ENCODE measurements around the gene TMEM37.

Gene TMEM37

DNA sequence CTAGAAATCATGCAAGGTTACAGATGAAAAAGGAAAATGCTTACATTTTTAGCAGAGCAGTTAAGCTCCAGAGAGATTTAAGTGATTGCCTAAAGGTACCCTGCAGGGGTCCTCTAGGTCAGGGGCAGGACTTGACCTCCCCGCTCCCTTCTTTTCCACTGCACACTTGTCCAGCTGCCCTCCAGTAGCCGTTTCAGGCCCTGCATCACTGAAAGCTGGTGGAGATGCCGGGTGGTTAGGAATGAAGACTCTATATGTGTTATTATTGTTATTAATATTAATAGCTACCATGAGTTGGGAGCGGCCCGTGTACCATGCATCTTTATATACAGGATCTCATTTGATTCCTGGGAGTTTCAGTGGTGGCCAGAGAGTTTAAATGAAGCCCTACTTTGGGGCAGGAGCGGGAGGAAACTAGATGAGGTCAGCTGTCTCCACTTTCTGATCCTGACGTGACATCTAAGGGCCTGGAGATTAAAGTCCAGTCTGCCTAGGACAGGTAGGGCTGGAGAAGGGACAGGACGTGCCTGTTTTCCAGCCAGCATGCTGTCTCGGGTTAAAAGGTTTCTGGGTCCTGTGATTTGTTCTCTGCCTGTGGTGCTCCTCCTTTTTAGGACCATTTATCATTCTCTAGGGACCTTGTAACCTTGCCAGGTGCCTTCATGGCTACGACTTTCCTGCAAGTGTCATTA, 2.1 kb downstream of the TMEM37 start:
- no peak for DNase-seq (ENCODE audit: low spot score)

DNA sequence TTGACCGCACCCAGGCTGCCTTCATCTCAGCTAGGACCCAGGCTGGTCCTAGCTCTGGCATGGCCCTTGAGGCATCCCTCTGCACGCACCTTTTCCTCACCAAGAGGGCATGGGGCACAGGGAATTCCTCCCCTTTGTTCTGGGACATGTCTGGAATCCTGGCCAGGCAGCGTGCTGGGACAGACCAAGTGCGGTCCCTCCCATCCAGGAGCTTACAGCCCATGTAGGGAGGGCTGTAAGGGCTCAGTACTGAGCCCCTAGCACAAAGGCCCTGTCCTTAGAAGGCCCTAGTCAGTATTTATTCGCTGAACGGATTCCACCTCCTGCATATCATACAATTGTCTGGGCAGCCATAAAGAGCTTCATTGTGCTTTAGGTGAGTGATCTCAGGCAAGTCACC, 3.0 kb downstream of the TMEM37 start:
- no peak for DNase-seq (ENCODE audit: low spot score)

DNA sequence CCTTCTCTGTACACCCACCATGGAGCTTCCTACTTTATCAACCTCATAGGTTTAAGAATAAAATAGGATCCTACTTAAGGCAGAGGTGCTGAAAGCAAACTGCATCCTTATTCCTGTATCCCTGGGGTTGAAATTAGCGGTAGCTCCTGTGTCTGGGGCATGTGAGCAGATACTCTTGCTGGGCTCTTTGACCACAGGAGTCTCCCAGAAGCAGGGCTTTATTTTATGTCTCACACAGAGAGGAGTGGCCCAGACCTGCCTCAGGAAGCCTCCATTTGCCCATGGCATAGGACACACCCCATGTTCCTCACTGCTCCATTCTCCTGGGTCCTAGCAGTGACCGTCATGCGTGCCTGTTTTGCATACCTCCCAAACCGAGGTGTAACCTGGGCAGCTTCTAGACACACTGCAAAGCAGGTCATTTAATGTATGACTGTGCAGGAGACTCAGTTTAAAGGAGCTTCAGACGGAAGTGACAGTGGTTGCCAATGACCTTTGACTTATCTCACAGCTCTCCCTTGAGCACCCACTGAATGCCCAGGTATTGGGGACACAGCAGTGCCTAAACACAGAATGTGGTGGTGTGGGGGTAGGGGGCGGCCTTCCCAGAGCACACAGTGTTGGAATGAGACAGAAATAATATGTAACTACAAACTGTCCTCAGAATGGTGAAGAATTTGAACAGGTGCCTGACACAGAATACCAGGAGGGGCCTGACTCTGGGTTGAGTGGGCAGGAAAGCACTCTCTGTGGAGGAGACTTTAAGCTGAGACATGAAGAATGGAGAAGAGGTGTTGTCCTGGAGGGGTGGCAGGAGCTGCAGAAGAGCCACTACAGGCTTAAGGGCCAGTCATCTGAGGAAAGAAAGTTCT, 3.7 kb downstream of the TMEM37 start:
- DNase-seq (ENCODE audit: low spot score) = no peak

- DNase-seq (ENCODE audit: low spot score) = no peak
Observed at GRCh38 chr2:119435953-119436297, 4.3 kb downstream of the TMEM37 start.

- no peak for DNase-seq (ENCODE audit: low spot score)
Observed at GRCh38 chr2:119436993-119437772, 5.5 kb downstream of the TMEM37 start.

DNA sequence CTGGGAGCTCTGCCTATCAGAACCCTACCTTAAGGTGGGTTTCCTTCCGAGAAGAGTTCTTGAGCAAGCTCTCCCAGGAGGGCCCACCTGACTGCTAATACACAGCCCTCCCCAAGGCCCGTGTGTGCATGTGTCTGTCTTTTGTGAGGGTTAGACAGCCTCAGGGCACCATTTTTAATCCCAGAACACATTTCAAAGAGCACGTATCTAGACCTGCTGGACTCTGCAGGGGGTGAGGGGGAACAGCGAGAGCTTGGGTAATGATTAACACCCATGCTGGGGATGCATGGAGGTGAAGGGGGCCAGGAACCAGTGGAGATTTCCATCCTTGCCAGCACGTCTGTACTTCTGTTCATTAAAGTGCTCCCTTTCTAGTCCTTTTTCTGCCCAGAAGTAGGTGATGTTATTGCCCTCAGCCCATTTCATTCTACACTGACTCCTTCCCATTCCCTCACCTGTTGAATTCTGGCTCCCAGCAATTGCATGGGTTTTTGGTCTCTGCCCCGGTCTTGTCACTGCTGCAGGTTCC, 6.5 kb downstream of the TMEM37 start:
- no peak for DNase-seq (ENCODE audit: low spot score)

DNA sequence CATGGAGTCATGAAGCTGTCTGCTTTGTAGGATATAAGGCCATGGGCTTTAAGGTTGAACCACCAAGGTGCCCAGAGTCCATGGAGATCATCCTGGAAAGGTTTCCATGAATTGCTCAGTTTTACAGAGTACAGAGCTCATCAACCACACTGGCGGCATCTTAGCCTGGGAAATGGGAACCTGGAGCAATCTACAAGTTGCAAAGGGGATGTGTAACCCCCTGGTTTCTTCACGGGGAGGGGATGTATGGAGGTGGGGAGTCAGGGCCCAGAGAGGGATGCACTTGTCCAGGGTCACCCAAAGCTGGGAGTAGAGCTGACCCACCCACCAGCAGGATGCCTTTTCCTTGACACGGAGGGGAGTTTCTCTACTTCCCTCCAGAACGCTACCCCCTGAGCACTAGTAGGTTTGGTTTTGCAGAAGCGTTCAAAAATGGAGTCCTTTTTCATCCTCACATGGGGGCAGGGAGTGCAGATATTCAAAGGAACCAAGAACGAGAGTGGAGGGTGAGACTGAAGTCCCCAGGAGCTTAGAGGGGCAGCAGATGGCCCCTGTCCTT, 7.2 kb downstream of the TMEM37 start:
- DNase-seq (ENCODE audit: low spot score) = no peak

DNA sequence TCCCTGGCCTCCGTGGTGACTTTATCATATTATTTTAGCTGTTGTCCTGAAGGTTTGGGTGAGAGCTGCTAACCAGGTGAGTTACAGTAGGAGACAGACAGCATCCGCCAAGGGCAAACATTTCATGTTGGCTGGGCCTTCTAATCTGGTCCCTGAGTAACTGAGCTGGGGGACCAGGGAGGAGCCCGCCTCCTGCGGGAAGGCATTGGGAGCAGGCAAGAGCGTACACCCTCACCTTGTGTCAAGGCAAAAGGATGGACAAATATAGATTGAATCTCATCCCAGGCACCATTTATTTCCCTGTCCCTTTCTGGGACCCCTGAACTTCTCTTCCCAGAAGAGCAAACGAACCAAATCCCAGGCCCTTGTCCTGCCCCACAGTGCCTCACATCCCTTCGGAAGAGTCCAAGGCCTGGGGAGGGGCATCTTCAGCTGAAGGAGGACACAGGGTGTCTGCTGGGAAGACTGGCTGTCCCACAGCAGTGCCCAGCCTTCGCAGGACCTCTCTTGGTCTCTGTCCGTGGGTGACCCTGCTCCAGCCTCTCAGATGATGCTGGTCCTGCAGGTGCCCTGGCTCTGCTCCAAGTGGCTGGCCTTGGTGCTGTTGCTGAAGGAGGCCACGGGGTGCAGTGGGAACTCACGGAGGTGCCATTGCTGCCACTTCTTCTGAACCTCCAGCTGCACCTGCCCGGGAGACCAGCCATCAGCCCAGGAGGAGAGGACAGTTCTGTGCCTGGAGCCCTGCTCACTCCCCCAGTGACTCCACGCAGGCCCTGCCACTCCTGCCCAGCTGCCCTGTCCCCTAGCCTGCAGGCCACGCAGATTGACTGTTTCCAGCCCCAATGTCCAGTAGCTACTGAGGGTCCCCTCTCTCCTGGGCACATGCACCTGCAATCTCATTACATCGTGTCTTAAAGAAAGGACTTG, 8.2 kb downstream of the TMEM37 start:
- no peak for DNase-seq (ENCODE audit: low spot score)

GRCh38 chr2:119440501-119440870, 8.8 kb downstream of the TMEM37 start:
- no peak for DNase-seq (ENCODE audit: low spot score)

DNA sequence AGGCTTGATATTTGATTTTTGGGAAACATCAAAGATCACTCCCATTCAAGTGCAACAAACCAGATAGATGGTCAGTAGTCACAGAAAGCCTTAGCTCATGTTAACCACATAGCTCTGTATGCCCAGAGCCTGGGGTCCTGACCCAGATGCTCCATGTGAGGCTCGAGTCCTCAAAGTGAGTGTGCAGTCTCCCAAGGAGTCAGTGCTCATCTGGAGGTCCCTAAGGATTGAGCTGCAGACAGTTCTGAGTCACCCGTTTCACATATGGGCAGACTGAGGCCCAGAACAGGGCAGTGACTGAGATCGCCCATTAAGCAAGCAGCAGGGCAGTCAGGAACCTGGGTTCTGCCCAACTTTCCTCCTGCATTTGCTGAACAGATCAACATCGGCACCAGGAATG, 9.2 kb downstream of the TMEM37 start:
- DNase-seq (ENCODE audit: low spot score) = no peak

DNA sequence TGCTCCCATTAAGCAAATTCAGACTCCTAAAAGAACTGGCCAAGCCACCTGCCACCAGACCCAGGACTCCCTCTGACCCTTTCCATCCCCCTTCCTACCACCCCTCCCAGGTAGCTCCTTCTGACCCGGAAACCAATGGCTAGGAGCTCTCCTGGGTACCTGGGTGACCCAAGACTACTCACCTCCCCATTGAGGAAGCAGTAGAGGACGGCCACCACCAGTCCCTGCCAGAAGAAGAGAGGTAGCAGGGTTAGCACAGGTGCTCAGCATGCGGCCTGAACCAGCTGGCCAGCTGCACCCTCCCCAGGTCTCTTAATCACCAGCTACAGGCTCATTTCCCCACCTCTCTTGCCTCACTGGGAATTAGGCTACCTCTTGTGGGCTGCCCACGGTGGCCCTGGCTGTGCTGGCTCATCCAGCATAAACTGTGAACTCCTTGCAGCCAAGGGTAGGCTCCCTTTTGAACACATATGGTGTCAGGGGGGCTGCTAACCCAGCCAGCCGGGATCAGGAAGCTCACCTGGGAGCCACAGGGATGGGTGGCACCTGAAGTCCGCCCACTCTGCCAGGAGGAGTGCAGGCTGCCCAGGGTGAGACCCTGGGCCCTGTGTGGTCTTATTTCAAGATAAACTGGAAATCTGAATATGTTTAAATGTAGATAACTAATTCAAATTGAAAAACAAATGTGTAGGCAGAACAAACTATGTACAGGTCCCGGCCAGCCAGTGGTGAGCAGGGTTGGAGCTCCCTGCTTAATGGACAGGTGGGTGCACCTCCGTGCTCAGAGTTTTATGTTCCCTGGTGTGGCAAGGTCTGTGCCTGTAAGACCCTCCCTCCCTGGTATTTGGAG, 9.9 kb downstream of the TMEM37 start:
- no peak for DNase-seq (ENCODE audit: low spot score)

GRCh38 chr2:119442226-119442619, 10.6 kb downstream of the TMEM37 start:
- no peak for DNase-seq (ENCODE audit: low spot score)

GRCh38 chr2:119442850-119443249, 11.2 kb downstream of the TMEM37 start:
- no peak for DNase-seq (ENCODE audit: low spot score)

DNA sequence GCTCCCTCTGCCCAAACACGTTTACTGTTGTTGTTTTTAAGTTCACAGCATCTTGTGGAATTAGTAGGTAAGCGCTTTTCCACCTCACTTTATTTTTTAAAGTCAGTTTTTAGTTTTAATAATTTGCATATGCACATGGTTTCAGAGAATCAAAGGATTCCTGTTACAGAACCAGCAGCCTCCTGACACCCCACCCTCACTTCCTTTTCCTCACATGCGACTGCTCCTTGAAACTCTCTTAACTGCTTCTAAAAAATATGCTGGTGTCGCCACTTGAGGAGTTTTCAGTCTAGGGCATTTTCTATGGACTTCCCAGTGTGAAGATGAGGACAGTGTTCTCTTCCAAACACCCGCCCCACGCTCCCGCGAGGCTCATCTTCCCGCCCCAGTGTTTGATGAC, 14.4 kb downstream of the TMEM37 start:
- DNase-seq (ENCODE audit: low spot score) = no peak

DNA sequence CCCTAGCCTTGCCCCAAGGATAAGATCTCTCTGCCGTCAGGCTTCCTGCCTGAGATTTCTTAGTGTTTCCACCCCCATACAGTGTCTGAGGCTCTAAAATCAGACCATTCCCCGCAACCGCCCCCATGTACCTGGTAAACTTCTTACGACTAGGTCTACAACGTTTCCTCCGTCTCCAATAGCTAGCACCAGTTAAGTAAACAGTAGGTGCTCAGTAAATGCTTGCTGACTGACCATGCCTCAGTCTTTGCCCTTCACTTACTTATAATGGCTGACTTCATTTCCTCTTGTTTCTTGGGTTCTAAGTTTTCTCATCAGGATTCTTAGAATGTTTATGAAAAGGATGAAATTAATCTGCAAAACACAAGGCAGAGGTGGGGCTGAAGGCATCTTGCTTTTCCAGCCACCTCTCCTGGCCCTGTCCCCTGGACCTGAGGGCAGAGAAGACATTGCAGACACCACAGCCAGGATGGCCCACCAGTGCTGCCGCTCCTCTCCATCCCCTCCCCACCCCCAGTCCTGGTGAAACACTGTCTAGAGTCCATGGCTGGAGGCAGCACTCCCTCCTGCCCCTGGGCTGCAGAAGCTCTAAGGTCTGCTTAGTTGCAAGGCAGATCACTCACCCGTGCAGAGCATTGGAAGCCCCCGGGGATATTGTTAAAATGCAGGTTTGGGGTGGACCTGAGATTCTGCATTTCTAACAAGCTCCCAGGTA, 16.9 kb downstream of the TMEM37 start:
- DNase-seq (ENCODE audit: low spot score) = no peak

DNA sequence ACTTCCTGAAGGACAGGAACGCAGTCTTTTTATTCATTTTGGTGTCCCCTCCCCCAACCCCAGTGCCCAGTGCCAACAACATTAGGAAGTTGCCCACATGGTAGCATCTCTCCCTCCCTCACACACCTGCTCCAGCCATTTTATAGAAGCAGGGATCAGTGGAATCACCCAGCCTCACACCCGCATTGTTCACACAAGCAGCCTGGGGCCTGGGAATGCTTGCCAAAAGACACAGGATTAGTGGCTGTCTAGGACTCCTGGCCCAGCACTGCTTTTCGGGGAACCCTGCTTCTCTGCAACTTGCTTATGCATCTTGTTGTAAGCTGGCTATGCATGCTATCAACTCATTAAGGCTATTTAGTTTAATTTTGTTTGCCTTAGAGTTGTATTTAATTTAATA, 17.9 kb downstream of the TMEM37 start:
- DNase-seq (ENCODE audit: low spot score) = no peak

- no peak for DNase-seq (ENCODE audit: low spot score)
Observed at GRCh38 chr2:119451336-119452050, 19.8 kb downstream of the TMEM37 start.

DNA sequence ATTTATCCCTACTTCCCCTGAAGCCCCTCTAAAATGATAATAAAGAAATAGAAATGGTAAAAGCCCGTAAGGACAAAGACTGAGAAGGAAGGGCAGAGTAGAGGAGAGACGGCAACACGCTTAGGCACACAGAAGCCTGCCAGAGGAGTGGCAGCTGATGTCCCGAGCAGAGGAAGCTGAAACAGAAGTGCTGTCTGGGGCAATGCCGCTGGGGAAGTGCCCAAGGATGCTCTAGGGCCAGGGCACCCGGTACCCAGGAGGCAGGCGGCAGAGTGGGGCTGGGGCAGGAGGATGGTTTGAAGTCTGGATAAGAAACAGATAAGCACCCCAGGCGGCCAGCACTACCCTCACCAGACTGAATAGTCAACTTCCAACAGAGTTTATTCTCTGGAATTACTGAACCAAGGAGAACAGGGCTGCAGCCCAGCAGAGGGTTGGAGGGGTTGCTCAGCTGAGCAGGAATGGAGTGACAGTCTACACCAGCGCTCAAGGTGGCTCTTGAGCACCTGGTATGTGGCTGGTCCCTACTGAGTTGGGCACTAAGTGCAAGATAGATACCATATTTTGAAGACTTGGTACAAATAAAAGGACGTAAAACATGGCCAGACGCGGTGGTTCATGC, 22.4 kb downstream of the TMEM37 start:
- no peak for DNase-seq (ENCODE audit: low spot score)
